NCI-H524 (cell line): ENCODE measurements around the gene C2CD4A.

Experiments used
- DNase-seq, 2 experiments: peaks; one replicate each; lab custom pipeline; 2025; lab: John Stamatoyannopoulos, UW

C2CD4A gene

GRCh38 chr15:62103431-62103830 is 36.7 kb downstream of the C2CD4A start:
- DNase-seq = no peak

GRCh38 chr15:62104401-62104800 is 37.6 kb downstream of the C2CD4A start:
- no peak for DNase-seq

DNA sequence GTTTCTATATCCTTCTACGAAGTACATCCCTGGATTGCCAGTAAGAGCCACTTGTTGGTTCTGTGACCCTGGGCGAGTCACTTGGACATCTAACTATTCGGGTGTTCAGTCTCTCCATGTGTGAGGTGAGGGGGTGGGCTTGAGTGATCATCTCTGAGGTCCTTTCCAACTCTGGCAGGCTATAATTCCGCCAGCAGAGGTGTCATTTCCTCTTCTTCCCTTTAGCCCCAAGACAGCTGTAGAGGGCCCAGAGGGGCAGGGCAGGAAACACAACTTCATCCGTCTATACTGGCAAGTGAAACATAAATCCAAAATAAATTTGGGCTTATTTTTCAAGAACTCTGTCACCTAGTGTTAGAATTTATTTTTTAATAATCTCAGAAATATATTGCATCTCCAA is 38.1 kb downstream of the C2CD4A start:
- peak in 1 of 2 experiments; percentile 9 for DNase-seq

- DNase-seq = peak; percentile 18 to 38
Measured at GRCh38 chr15:62105266-62105665, 38.5 kb downstream of the C2CD4A start.

- no peak for DNase-seq
Measured at GRCh38 chr15:62106096-62106495, 39.3 kb downstream of the C2CD4A start.

GRCh38 chr15:62107571-62108121 is 40.9 kb downstream of the C2CD4A start:
- no peak for DNase-seq

- no peak for DNase-seq
Measured at GRCh38 chr15:62108411-62108810, 41.6 kb downstream of the C2CD4A start.

- peak in 1 of 2 experiments; percentile 35 for DNase-seq
Measured at GRCh38 chr15:62109437-62109836, 42.7 kb downstream of the C2CD4A start.

DNA sequence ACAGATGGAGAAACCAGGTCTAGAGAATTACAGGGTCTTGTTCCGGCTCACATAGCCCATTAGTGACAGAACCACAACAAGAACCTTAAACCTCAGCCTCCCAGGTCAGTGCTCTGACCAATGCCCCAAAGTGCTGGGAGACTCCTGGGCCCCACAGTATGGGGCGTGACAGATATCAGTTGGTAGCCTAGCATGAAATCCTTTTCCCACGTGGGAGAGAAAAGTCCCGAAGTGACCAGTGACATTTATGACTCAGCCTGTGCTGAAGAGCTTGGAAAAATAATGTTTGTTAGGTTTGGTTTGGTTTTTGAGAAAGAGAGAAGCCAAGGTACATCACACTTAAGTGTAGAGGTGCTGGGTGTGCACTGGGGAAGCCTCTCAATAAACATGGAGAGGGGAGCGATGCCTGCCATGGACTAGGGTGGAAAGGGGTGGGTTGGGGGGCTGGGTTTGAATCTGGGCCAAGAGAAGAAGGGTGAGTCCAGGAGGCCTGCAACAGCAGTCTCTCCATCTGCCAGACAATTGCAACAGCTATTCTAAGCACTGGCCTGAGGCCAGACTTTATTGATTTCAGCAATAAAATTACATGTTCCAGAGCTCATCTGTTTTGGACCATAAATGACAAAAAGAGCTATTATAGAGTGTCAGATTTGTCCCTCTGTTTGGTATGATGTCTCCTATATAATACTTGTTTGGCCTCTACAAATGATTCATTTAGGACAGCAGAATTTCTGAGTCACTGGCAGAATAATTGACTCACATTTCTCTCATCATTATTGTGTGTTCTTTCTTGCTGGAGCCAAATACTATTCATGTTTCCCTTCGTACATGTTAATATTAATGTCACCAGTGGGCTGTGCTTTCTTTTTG is 43.4 kb downstream of the C2CD4A start:
- DNase-seq = peak; percentile 63 to 79

- DNase-seq = no peak
Measured at GRCh38 chr15:62112081-62112480, 45.3 kb downstream of the C2CD4A start.

DNA sequence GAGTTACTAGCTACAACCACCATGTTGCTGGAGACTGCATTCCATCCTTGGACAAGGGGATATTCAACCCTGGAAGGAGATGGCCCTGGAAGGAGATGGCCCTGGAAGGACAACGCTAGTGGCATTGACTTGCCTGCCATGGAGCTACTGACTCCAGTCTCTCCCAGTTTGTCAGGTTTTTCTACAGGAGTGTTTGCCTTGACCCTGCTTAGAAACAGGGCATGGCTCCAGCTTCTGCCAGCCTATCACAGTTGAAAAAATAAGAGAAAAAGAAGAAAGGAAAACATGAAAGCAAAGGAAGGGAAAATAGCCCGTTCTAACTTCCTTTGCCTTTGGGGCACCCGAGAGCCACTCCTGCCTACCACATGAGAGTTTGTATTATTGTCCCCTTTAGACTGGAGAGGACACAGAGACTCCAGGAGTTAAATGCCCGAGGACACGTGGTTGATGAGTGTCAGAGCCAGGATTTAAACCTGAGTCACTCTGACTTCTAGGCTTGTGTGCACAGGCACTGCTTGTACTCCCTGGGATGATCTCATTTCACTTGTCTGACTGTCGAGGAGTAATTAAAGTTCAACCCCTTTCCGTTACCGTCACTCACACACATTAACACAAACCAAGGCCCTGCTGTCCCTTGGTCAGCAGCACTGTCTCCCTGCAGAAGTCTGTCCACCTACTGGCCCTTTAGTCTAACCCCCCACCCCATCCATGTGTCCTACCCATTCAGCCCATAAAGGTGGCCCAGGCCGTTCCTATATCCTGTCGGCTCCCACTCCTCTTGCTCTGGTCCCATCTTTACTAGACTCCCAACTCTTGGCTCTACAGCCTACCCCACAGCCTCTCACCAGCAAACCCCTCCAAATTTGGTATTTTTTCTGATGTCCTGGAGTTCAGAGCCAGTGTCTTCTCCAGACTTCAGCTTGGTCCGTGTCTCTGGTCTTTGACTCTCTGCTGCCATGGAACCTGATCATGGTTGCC is 46.1 kb downstream of the C2CD4A start:
- no peak for DNase-seq

DNA sequence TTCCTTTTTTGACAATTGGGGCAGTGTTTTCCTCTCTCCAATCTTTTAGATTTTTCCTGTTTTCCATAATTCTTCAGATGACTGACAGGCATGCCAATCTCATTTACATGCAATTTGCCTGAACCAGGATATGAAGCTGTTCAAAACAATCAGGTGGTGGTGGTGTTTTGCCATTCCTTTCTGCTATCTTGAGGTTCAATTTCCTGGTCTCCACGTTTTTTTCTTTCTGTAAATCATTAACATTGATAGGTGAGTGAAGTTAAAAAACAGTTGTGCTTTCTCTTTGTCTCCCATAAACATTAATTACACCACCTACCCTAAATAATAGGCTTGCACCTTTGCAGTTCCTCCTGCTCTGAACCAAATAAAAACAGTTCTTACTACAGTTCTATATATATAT is 49.1 kb downstream of the C2CD4A start:
- no peak for DNase-seq

- no peak for DNase-seq
Measured at GRCh38 chr15:62118520-62119226, 51.9 kb downstream of the C2CD4A start.

- peak in 1 of 2 experiments; percentile 6 for DNase-seq
Measured at GRCh38 chr15:62119227-62119864, 52.6 kb downstream of the C2CD4A start.

DNA sequence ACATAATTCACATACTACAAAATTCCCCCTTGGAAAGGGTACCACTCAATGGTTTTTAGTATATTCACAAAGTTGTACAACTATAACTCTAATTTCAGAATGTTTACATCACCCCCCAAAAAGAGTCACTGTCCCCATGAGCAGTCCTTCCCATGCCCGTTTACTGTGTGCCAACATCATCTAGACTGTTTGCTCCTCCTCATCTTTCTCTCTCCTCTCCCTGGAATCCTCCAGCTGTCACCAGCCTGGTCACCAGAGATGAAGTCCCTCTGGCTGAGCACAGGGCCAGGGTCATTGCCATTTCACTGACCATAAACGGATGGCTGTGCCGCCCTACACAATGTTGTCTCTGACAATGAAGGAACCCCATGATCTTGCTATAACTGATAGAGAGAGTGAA is 53.1 kb downstream of the C2CD4A start:
- no peak for DNase-seq
